HG02884 (cell line): Measurements from ENCODE around the gene SDHAF2.
"Not testable (repeated sequence)": the region's sequence is repeated elsewhere in the genome, so short reads cannot be mapped to it uniquely, and the experiment has no call there.

ENCODE experiments used
- ATAC-seq: cut with Tn5 transposase; IDR thresholded peaks from one replicate; pipeline ENCODE4 v1.9.1; 2021; ENCODE audit warnings: mild to moderate bottlenecking, moderate library complexity; ENCODE audit not compliant: unreplicated experiment

The SDHAF2 gene

GRCh38 chr11:61475433-61475832 is 45.5 kb downstream of the SDHAF2 start:
- no peak for ATAC-seq

GRCh38 chr11:61476371-61476770 is 46.4 kb downstream of the SDHAF2 start:
- ATAC-seq, result no peak

GRCh38 chr11:61477126-61477525 is 47.2 kb downstream of the SDHAF2 start:
- ATAC-seq, result no peak

- ATAC-seq, result no peak
Measured at GRCh38 chr11:61477727-61478148, 47.8 kb downstream of the SDHAF2 start.

GRCh38 chr11:61479360-61480058 is 49.6 kb downstream of the SDHAF2 start:
- ATAC-seq, result not testable (repeated sequence)

- ATAC-seq, result no peak
Measured at GRCh38 chr11:61480261-61480993, 50.5 kb downstream of the SDHAF2 start.

GRCh38 chr11:61480994-61481335 is 51.0 kb downstream of the SDHAF2 start:
- ATAC-seq, result no peak

- no peak for ATAC-seq
Measured at GRCh38 chr11:61481806-61482205, 51.9 kb downstream of the SDHAF2 start.

GRCh38 chr11:61482513-61482912 is 52.6 kb downstream of the SDHAF2 start:
- ATAC-seq, result no peak

GRCh38 chr11:61484541-61484940 is 54.6 kb downstream of the SDHAF2 start:
- no peak for ATAC-seq

- ATAC-seq, result no peak
Measured at GRCh38 chr11:61485080-61485479, 55.2 kb downstream of the SDHAF2 start.

GRCh38 chr11:61486011-61486620 is 56.2 kb downstream of the SDHAF2 start:
- no peak for ATAC-seq

GRCh38 chr11:61486779-61487178 is 56.9 kb downstream of the SDHAF2 start:
- no peak for ATAC-seq

- no peak for ATAC-seq
Measured at GRCh38 chr11:61487342-61488025, 57.6 kb downstream of the SDHAF2 start.

GRCh38 chr11:61488651-61489291 is 58.8 kb downstream of the SDHAF2 start:
- no peak for ATAC-seq

- no peak for ATAC-seq
Measured at GRCh38 chr11:61489833-61490721, 60.2 kb downstream of the SDHAF2 start.

- no peak for ATAC-seq
Measured at GRCh38 chr11:61491736-61492395, 61.9 kb downstream of the SDHAF2 start.

GRCh38 chr11:61494381-61494961 is 64.5 kb downstream of the SDHAF2 start:
- ATAC-seq, result no peak
